H1 (cell line): ENCODE results near the gene WDR49. TPM values are rescaled to one million over a fixed set of nuclear protein-coding genes. Genes with fewer than 3 reads are reported as not detected.

Experiments used
- CHD7 ChIP-seq: fragments of 300-600 bp; sonication (generic); IDR thresholded peaks from 2 replicates; pipeline ENCODE4 v1.7.1; 2012; ENCODE audit warnings: low read length, moderate library complexity, mild to moderate bottlenecking, inconsistent platforms; ENCODE audit not compliant: insufficient replicate concordance
- TCF12 ChIP-seq: IDR thresholded peaks from 2 replicates; pipeline ENCODE4 v1.6.1; 2011; ENCODE audit warnings: low read depth, mild to moderate bottlenecking, low read length
- polyA plus RNA-seq, 7 experiments: library from polyadenylated mRNA; depleted of rRNA in 3 of 7; stranded (reverse) in 5 of 7; unstranded in 2 of 7; fragments of >200 nt in 5 of 7; fragments of 200-250 nt in 2 of 7; gene quantifications; 1 replicate in 5 of 7; 2 replicates in 1 of 7; 4 replicates in 1 of 7; pipeline versions ENCODE4 v1.2.1 to v1.2.3, GENCODE V29; 2011 to 2013; ENCODE audit warnings: missing spikeins in 2 of 7, mixed read lengths in 2 of 7
- total RNA-seq: library from RNA; stranded (reverse); fragmentation: NEBNext Ultra II Directional; extraction: Animal tissue kit (Norgen Biotek cat#: 25700); gene quantifications from 2 replicates; pipeline ENCODE4 v1.2.1, GENCODE V29; 2021

Gene WDR49
- total and polyA plus RNA-seq, 2 of the 8 experiments (the other 6 are each of a cell fraction or from before 2014, with no cell fraction given), result 0.50 to 1.7 TPM

- no peak for TF ChIP-seq CHD7
- TF ChIP-seq TCF12, result no peak
Observed at GRCh38 chr3:167675848-167676247, 22.1 kb upstream of the WDR49 start (continued).
